ENCODE measurements around the gene CDH13. TPM values are rescaled to one million over a fixed set of nuclear protein-coding genes. Genes with fewer than 3 reads are reported as not detected.
A peak's percentile ranks its signal among the peaks of the same experiment; 100 is the strongest.

CDH13 gene
- 10 to 100 TPM; 12.5 to 35.9 (median 22.1) TPM for total RNA-seq

- ATAC-seq (ENCODE audit: low FRiP score) (peak; percentile 27), DNase-seq (ENCODE audit: low spot score) (no peak)
- TF ChIP-seq, protein P1, sequence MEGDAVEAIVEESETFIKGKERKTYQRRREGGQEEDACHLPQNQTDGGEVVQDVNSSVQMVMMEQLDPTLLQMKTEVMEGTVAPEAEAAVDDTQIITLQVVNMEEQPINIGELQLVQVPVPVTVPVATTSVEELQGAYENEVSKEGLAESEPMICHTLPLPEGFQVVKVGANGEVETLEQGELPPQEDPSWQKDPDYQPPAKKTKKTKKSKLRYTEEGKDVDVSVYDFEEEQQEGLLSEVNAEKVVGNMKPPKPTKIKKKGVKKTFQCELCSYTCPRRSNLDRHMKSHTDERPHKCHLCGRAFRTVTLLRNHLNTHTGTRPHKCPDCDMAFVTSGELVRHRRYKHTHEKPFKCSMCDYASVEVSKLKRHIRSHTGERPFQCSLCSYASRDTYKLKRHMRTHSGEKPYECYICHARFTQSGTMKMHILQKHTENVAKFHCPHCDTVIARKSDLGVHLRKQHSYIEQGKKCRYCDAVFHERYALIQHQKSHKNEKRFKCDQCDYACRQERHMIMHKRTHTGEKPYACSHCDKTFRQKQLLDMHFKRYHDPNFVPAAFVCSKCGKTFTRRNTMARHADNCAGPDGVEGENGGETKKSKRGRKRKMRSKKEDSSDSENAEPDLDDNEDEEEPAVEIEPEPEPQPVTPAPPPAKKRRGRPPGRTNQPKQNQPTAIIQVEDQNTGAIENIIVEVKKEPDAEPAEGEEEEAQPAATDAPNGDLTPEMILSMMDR (IDR thresholded peaks at IDR 0.05), result no peak
These were observed at the start of gene CDH13 for GRCh38 chr16:82626791-82627261. Gene CDH13, plus strand, starts transcription at chr16:82626969.

DNA sequence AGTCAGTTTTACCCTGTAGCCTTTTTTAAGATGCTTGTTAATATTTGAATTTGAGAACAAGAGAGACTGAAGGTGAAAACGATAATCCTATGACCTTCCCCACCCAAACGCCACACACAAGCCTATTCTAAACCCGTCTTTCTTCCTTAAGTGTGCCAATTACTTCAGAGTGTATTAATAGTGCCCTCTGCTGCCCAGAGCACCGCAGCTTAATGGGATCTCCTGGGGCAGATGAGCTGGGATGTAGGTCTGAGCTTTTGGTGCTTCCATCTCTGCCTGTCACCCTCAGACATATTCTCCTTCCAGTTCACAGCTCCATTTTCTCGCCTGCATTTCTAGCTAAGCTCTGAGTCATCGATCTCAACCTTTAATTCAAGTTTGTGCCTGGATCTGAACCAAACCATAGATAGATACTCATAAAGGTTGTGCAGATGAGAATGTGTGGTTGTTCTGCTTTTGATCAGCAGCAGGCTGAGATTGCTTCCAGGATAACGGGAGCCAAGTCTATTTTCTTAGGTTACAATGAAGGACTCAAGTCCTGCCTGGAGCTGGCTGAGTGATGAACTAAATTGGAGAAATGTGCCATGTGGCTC is 46.4 kb upstream of the CDH13 start:
- no peak for DNase-seq (ENCODE audit: low spot score)
- no peak for ATAC-seq (ENCODE audit: low FRiP score)
- TF ChIP-seq, protein P1 (IDR thresholded peaks at IDR 0.05), result no peak

- no peak for ATAC-seq (ENCODE audit: low FRiP score)
- DNase-seq (ENCODE audit: low spot score), result no peak
- TF ChIP-seq, protein P1 (IDR thresholded peaks at IDR 0.05), result no peak
These were observed 43.8 kb upstream of the CDH13 start for GRCh38 chr16:82582975-82583374.

- TF ChIP-seq, protein P1 (IDR thresholded peaks at IDR 0.05), result no peak
- DNase-seq (ENCODE audit: low spot score) (no peak), ATAC-seq (ENCODE audit: low FRiP score) (no peak)
These were observed 43.3 kb upstream of the CDH13 start for GRCh38 chr16:82583422-82583821.

DNA sequence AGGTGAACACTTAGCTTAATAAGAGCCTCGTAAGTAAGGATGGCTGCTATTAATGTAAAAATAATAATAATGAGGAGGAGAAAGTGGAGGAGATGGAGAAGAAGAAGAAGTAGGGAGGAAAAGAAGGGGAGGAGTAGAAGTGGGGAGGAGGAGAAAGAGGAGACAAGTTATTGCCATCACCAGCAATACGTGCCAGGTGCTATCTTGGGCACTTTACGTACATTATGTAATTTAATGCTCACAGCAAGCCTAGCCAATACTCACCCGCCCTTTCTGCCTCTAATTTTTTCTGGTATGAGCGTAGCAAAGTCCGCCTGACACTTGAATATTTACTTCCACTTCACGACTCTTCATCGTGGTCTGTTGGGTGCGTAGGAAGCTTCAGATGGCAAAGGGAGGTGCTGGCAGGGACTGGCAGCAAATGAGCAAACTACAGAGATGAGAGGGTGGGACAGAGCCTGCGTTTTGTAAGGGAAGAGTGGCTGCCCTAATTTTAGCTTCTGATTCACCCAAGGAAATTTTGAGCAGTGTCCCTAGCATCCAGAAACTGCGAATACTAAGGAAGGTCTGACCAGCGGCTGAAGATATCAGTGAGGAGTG is 42.1 kb upstream of the CDH13 start:
- DNase-seq (ENCODE audit: low spot score) (no peak), ATAC-seq (ENCODE audit: low FRiP score) (no peak)
- TF ChIP-seq, protein P1 (IDR thresholded peaks at IDR 0.05), result no peak

DNA sequence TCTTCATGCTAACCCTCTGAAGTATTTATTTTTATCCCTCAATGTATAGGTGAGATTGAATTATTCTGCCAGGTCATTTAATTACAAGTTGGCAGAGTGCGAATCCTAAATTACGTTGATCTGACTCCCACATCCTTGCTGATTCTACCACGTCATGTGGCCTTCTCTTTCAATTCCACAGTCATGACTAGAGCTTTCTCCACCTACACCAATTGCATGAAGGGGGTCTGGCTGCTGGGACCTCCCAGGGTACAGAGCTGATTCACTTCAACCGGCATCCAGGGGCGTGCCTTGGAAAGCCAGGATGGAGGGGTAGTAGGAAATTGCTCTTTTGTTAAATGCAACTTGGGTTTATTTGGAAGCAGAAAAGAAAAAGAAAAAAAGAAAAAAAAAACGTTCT is 41.1 kb upstream of the CDH13 start:
- ATAC-seq (ENCODE audit: low FRiP score) (no peak), DNase-seq (ENCODE audit: low spot score) (no peak)
- TF ChIP-seq, protein P1 (IDR thresholded peaks at IDR 0.05), result no peak

GRCh38 chr16:82586130-82586529 is 40.6 kb upstream of the CDH13 start:
- no peak for DNase-seq (ENCODE audit: low spot score)
- no peak for ATAC-seq (ENCODE audit: low FRiP score)

More at GRCh38 chr16:82586130-82586529, 40.6 kb upstream of the CDH13 start:
- TF ChIP-seq, protein P1 (IDR thresholded peaks at IDR 0.05), result no peak
